Measurements from ENCODE around the gene TARS3.

The TARS3 gene

GRCh38 chr15:101607108-101607507 is 117.2 kb downstream of the TARS3 start:
- no peak for DNase-seq (ENCODE audit: low read depth in 2 of 2)

GRCh38 chr15:101604124-101604874 is 120.0 kb downstream of the TARS3 start:
- no peak for DNase-seq (ENCODE audit: low read depth in 2 of 2)

All from activated CD4-positive, alpha-beta T cell treated with anti-CD3 and anti-CD28 coated beads for 24 hours (primary cell).